Body of pancreas (tissue), 4 donors: ENCODE data around the gene TNKS1BP1. TPM values are rescaled to one million over a fixed set of nuclear protein-coding genes. Genes with fewer than 3 reads are reported as not detected.
A peak's percentile ranks its signal among the peaks of the same experiment; 100 is the strongest.

Source experiments
- ATAC-seq: fragments of 150-250 bp; one replicate; pipeline ENCODE4 v1.9.1; 2016
- DNase-seq, 4 donors: peaks; one replicate each; pipeline ENCODE4 v3.0.0-alpha.2; 2019
- H3K27ac ChIP-seq, 4 donors: fragments of 200-600 bp; sonication (generic); 1 replicate in 3 of 4; 2 replicates in 1 of 4; pipeline versions ENCODE4 v1.5.1 to v1.6.1; 2016 to 2019; ENCODE audit warnings: mild to moderate bottlenecking in 1 of 4, mixed read lengths in 1 of 4, moderate library complexity in 1 of 4
- H3K27me3 ChIP-seq, 2 donors: fragments of 200-600 bp; sonication (generic); one replicate each; pipeline ENCODE4 v1.6.0; 2016; ENCODE audit warnings: mild to moderate bottlenecking in 1 of 2
- H3K36me3 ChIP-seq, 2 donors: fragments of 200-600 bp; sonication (generic); replicated peaks in 1 of 2; 2 replicates each; pipeline ENCODE4 v1.5.1; 2016; ENCODE audit warnings: low read depth in 2 of 2; ENCODE audit not compliant: insufficient read depth in 1 of 2
- H3K4me1 ChIP-seq: fragments of 200-600 bp; sonication (generic); one replicate; pipeline ENCODE4 v1.6.0; 2016
- H3K4me3 ChIP-seq, 2 donors: fragments of 200-600 bp; sonication (generic); 1 replicate in 1 of 2; 2 replicates in 1 of 2; pipeline ENCODE4 v1.5.1; 2016 to 2019
- H3K9me3 ChIP-seq, 3 donors: fragments of 200-600 bp; sonication (generic); 1 replicate in 2 of 3; 2 replicates in 1 of 3; pipeline ENCODE4 v1.5.1; 2016
- CTCF ChIP-seq, 7 experiments: fragments of 450-650 bp in 4 of 7; fragments of 200-600 bp in 3 of 7; sonication (generic) in 3 of 7; IDR thresholded peaks; one replicate each; pipeline ENCODE4 v1.5.1; 2016 to 2019; ENCODE audit warnings: antibody characterized with exemption in 7 of 7
- POLR2A ChIP-seq, 3 donors: fragments of 450-650 bp; IDR thresholded peaks; one replicate each; pipeline ENCODE4 v1.6.1; 2016; ENCODE audit warnings: antibody characterized with exemption in 3 of 3, mild to moderate bottlenecking in 2 of 3
- WGBS, 2 donors: methylation state at CpG; one replicate each; pipeline ENCODE4 v1.1.5; 2017; 5-methylcytosine and 5-hydroxymethylcytosine counted together
- intact Hi-C: fragments of 100-400 bp; cut with DNase I; formaldehyde crosslinking; loops from one replicate; pipeline ENCODE4 v1.15.1; 2023
- total RNA-seq, 2 donors: library from RNA; depleted of rRNA; stranded (reverse); fragments of >200 nt; gene quantifications; one replicate each; pipeline ENCODE4 v1.1.0, GENCODE V29; 2016

Gene TNKS1BP1
- total RNA-seq, 2 donors from 2014 or later, result 83.5 to 115 TPM

DNA sequence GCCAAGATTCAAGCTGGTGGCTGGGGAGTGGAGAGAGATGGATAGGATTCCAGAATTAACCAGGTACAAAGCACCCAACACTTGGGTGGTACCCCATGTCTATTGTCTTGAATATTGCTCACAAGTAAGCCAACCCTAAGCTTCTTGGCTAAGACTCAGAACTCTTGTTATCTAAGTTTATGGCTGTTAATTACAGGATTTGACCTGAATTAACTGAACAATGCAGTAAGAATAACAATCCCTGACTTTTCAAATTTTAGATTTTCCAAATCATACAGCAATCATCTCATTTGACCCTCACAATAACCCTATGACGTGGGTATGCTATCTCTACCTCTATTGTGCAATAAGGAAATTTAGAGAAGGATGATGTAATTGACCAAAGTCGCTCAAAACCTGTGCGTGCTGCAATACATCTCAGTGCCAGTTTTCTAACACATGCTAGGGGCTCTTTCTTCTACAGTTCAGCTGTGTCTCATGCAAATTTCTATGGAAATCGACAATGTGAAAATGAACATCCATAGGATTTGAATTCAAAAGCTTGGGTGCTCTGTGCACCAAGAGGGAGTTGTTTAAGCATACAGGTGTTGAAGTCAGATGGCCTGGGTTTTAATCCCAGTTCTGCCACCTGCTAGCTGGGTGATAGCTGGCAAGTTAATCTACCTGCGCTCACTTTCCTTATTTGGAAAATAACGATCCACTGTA is 47.6 kb downstream of the TNKS1BP1 start:
- no peaks in the 10 kb centered on the region for H3K36me3 ChIP-seq
- H3K27ac ChIP-seq, result peak overlapping the region in 2 of 4 donors; percentile 10 to 14
- TF ChIP-seq POLR2A (IDR thresholded peaks at IDR 0.05) (no peak), CTCF (IDR thresholded peaks at IDR 0.05) (no peak)
- DNase-seq, result no peak
- 31 to 32% methylated on average over 6 of the region's 6 CpGs for WGBS, 2 donors
- peak; percentile 46 for ATAC-seq
- no peaks in the 10 kb centered on the region for H3K27me3 ChIP-seq
- H3K4me3 ChIP-seq, result no peak overlapping the region
- H3K4me1 ChIP-seq, result peaks cover 10% of the 10 kb centered on the region
- intact Hi-C loops, result no loop called here
- H3K9me3 ChIP-seq, result peaks cover 0 to 4% (median 0%) of the 10 kb centered on the region in 3 donors

GRCh38 chr11:57276169-57276970 is 48.4 kb downstream of the TNKS1BP1 start:
- H3K36me3 ChIP-seq, result no peaks in the 10 kb centered on the region
- no peak overlapping the region for H3K4me3 ChIP-seq
- TF ChIP-seq CTCF (IDR thresholded peaks at IDR 0.05) (no peak), POLR2A (IDR thresholded peaks at IDR 0.05) (no peak)
- H3K9me3 ChIP-seq, result peaks cover 0 to 4% (median 0%) of the 10 kb centered on the region in 3 donors
- DNase-seq (no peak), ATAC-seq (peak; percentile 21)
- no peak overlapping the region for H3K27ac ChIP-seq
- no peaks in the 10 kb centered on the region for H3K27me3 ChIP-seq
- H3K4me1 ChIP-seq, result peaks cover 10% of the 10 kb centered on the region
- WGBS, 2 donors, result 53 to 55% methylated on average over 3 of the region's 3 CpGs
- intact Hi-C loops, result no loop called here

- intact Hi-C loops, result no loop called here
- H3K9me3 ChIP-seq, result peaks cover 0 to 4% (median 0%) of the 10 kb centered on the region in 3 donors
- peak overlapping the region in 1 of 4 donors; percentile 10 for H3K27ac ChIP-seq
- DNase-seq, result no peak
- no peaks in the 10 kb centered on the region for H3K27me3 ChIP-seq
- peaks cover 10% of the 10 kb centered on the region for H3K4me1 ChIP-seq
- TF ChIP-seq CTCF (IDR thresholded peaks at IDR 0.05) (no peak), POLR2A (IDR thresholded peaks at IDR 0.05) (no peak)
- WGBS, 2 donors, result 33 to 45% methylated on average over 2 to 3 of the region's 3 CpGs
- no peak overlapping the region for H3K4me3 ChIP-seq
- no peak for ATAC-seq
- no peaks in the 10 kb centered on the region for H3K36me3 ChIP-seq
Observed at GRCh38 chr11:57275582-57275981, 49.2 kb downstream of the TNKS1BP1 start.

GRCh38 chr11:57274904-57275498 is 49.8 kb downstream of the TNKS1BP1 start:
- Histone ChIP-seq H3K4me1 (peaks cover 10% of the 10 kb centered on the region), H3K27ac (peak overlapping the region in 1 of 4 donors; percentile 10), H3K9me3 (peaks cover 0 to 4% (median 0%) of the 10 kb centered on the region in 3 donors), H3K4me3 (no peak overlapping the region), H3K36me3 (no peaks in the 10 kb centered on the region), H3K27me3 (no peaks in the 10 kb centered on the region)
- DNase-seq (no peak), ATAC-seq (no peak)
- WGBS, 2 donors, result 29 to 38% methylated on average over 1 of the region's 1 CpG
- TF ChIP-seq POLR2A (IDR thresholded peaks at IDR 0.05), result no peak
- TF ChIP-seq CTCF (IDR thresholded peaks at IDR 0.05), result no peak
- intact Hi-C loops, result no loop called here
